K562 (cell line): Measurements from ENCODE around the gene ARNT2. TPM values are rescaled to one million over a fixed set of nuclear protein-coding genes. Genes with fewer than 3 reads are reported as not detected.

ENCODE experiments used
- ATAC-seq: fragments of 200-7000 bp; cut with Tn5 transposase; 3 replicates; pipeline ENCODE4 v1.9.1; 2020; ENCODE audit warnings: moderate library complexity
- BruUV-seq: library from RNA; stranded (reverse); fragments of 400-500 nt; replicated peaks from 2 replicates; lab custom pipeline; 2021; lab: Mats Ljungman, UMichigan
- CTCF ChIA-PET: fragments of 300-600 bp; formaldehyde crosslinking; extraction: SDS; loops from one replicate; lab custom pipeline; 2021; ENCODE audit warnings: low intra/inter-chr PET ratio; lab: Yijun Ruan, JAX
- POLR2A ChIA-PET: fragments of 300-600, 350-650 bp; sonication (Branson Sonifier 250); formaldehyde crosslinking; extraction: SDS; loops from one replicate; lab custom pipeline; 2021; ENCODE audit warnings: antibody characterized with exemption, inconsistent platforms; lab: Yijun Ruan, JAX
- DNase-seq, 4 experiments: peaks; one replicate each; pipeline versions ENCODE4 v3.0.0 to v3.0.0-alpha.2; 2011 to 2018; ENCODE audit warnings: low spot score in 3 of 4, mixed read lengths in 3 of 4; ENCODE audit errors: extremely low read depth in 1 of 4
- FAIRE-seq: peaks from 2 replicates; lab custom pipeline; 2011; peaks lifted over from hg19 to GRCh38; lab: Jason Lieb, UNC
- H2AFZ ChIP-seq: 2 replicates; pipeline ENCODE4 v1.6.0; 2011; ENCODE audit warnings: low read depth, low read length, control low read depth, inconsistent platforms
- H3K27ac ChIP-seq: fragments of 200-600 bp; 3 replicates; pipeline ENCODE4 v1.8.0; 2011; ENCODE audit warnings: low read depth, mild to moderate bottlenecking, control low read depth, inconsistent platforms, low read length, moderate library complexity, mixed read lengths; ENCODE audit errors: extremely low read depth
- H3K27me3 ChIP-seq, 2 experiments: fragments of 300-600 bp in 1 of 2; 2 replicates in 1 of 2; 3 replicates in 1 of 2; pipeline versions ENCODE4 v1.6.0 to v1.8.0; 2011; ENCODE audit warnings: inconsistent platforms in 2 of 2, low read length in 2 of 2, mild to moderate bottlenecking in 1 of 2, mixed read lengths in 1 of 2, moderate library complexity in 1 of 2; ENCODE audit not compliant: control insufficient read depth in 2 of 2, insufficient read depth in 2 of 2
- H3K36me3 ChIP-seq: fragments of 300-600 bp; 3 replicates; pipeline ENCODE4 v1.8.0; 2011; ENCODE audit warnings: mild to moderate bottlenecking, low read length, inconsistent platforms; ENCODE audit not compliant: control insufficient read depth, insufficient read depth
- H3K4me1 ChIP-seq, 2 experiments: fragments of 200-600 bp in 1 of 2; replicated peaks in 1 of 2; 2 replicates in 1 of 2; 3 replicates in 1 of 2; pipeline versions ENCODE4 v1.5.1 to v1.8.0; 2011; ENCODE audit warnings: inconsistent platforms in 2 of 2, low read length in 2 of 2, mild to moderate bottlenecking in 1 of 2, mixed read lengths in 1 of 2, moderate library complexity in 1 of 2; ENCODE audit not compliant: control insufficient read depth in 2 of 2, insufficient read depth in 2 of 2
- H3K4me2 ChIP-seq: 2 replicates; pipeline ENCODE4 v1.6.1; 2011; ENCODE audit warnings: low read length, control low read depth, inconsistent platforms, mixed read lengths; ENCODE audit not compliant: insufficient read depth
- H3K4me3 ChIP-seq: fragments of 200-600 bp; sonication (generic), shearing (Covaris generic); 2 replicates; pipeline ENCODE4 v1.5.1; 2016; ENCODE audit warnings: control low read depth, inconsistent platforms
- H3K79me2 ChIP-seq: fragments of 200-600 bp; 3 replicates; pipeline ENCODE4 v1.8.0; 2011; ENCODE audit warnings: low read length, inconsistent platforms; ENCODE audit not compliant: control insufficient read depth, insufficient read depth
- H3K9ac ChIP-seq, 2 experiments: 2 replicates each; pipeline versions ENCODE4 v1.6.0 to v1.6.1; 2011; ENCODE audit warnings: low read depth in 2 of 2, low read length in 2 of 2, control low read depth in 1 of 2, inconsistent platforms in 1 of 2, mild to moderate bottlenecking in 1 of 2, mixed read lengths in 1 of 2; ENCODE audit not compliant: insufficient read depth in 1 of 2
- H3K9me1 ChIP-seq: one replicate; pipeline ENCODE4 v1.6.0; 2011; ENCODE audit warnings: inconsistent platforms, mild to moderate bottlenecking, low read length, moderate library complexity; ENCODE audit not compliant: control insufficient read depth, insufficient read depth
- H3K9me3 ChIP-seq: replicated peaks from 2 replicates; pipeline ENCODE4 v1.5.1; 2011; ENCODE audit warnings: low read depth, low read length, inconsistent platforms; ENCODE audit not compliant: control insufficient read depth, insufficient read depth
- H4K20me1 ChIP-seq: replicated peaks from 2 replicates; pipeline ENCODE4 v1.6.1; 2011; ENCODE audit warnings: low read length, inconsistent platforms, mixed read lengths; ENCODE audit not compliant: control insufficient read depth, insufficient read depth
- ATF1 ChIP-seq, 2 experiments: fragments of 450-650 bp in 1 of 2; IDR thresholded peaks; 2 replicates each; pipeline ENCODE4 v1.6.1; 2016; ENCODE audit warnings: missing compliant biosample characterization in 1 of 2, missing genetic modification characterization in 1 of 2
- CBFB ChIP-seq: sonication (generic); formaldehyde crosslinking; IDR thresholded peaks from 2 replicates; pipeline ENCODE4 v1.4.0; 2020; ENCODE audit warnings: mild to moderate bottlenecking, missing genetic modification reagents
- CHD4 ChIP-seq: fragments of 200-600 bp; sonication (generic); IDR thresholded peaks from 3 replicates; pipeline ENCODE4 v1.6.1; 2012; ENCODE audit warnings: low read depth, mild to moderate bottlenecking, mixed read lengths, low read length, inconsistent platforms; ENCODE audit not compliant: insufficient read depth, insufficient replicate concordance, poor library complexity, severe bottlenecking
- GTF2A2 ChIP-seq: IDR thresholded peaks from 2 replicates; pipeline ENCODE4 v1.6.1; 2016; ENCODE audit warnings: mild to moderate bottlenecking, missing genetic modification characterization, missing compliant biosample characterization
- GTF2F1 ChIP-seq: IDR thresholded peaks from 2 replicates; pipeline ENCODE4 v1.6.1; 2011; ENCODE audit warnings: low read depth, low read length, improper control_type of control experiment
- IRF2 ChIP-seq: sonication (generic); formaldehyde crosslinking; IDR thresholded peaks from 2 replicates; pipeline ENCODE4 v1.8.1; 2022; ENCODE audit warnings: mild to moderate bottlenecking, missing genetic modification reagents
- KDM4B ChIP-seq, 2 experiments: fragments of 450-650 bp in 1 of 2; sonication (generic) in 1 of 2; IDR thresholded peaks; 2 replicates each; pipeline ENCODE4 v1.6.1; 2016 to 2017; ENCODE audit warnings: borderline replicate concordance in 2 of 2, antibody characterized with exemption in 1 of 2, low read depth in 1 of 2, mild to moderate bottlenecking in 1 of 2
- MTA2 ChIP-seq: fragments of 450-650 bp; IDR thresholded peaks from 2 replicates; pipeline ENCODE4 v1.6.1; 2016; ENCODE audit warnings: low read depth
- PPARD ChIP-seq: fragments of 250-450 bp; sonication (Bioruptor Pico); IDR thresholded peaks from 2 replicates; pipeline ENCODE4 v1.8.0; 2022; ENCODE audit warnings: inconsistent platforms, mild to moderate bottlenecking, moderate library complexity
- SP1 ChIP-seq: sonication (generic); formaldehyde crosslinking; IDR thresholded peaks from 2 replicates; pipeline ENCODE4 v1.8.1; 2022; ENCODE audit warnings: mild to moderate bottlenecking, missing genetic modification reagents
- WGBS: fragments of 100-300 bp; shearing (Covaris generic); methylation state at CpG from one replicate; pipeline ENCODE4 v1.1.6; 2016; ENCODE audit warnings: low coverage, mixed read lengths; ENCODE audit not compliant: insufficient coverage; ENCODE audit errors: missing lambda C conversion rate; 5-methylcytosine and 5-hydroxymethylcytosine counted together
- in situ Hi-C: fragments of 300-500 bp; cut with MboI; formaldehyde crosslinking; loops from 4 replicates; pipeline ENCODE4 v1.15.0; 2018; ENCODE audit warnings: inconsistent platforms, mixed read lengths
- intact Hi-C: fragments of 100-400 bp; cut with micrococcal nuclease; formaldehyde crosslinking; loops from 2 replicates; pipeline ENCODE4 v1.14.2; 2022
- polyA plus RNA-seq, 8 experiments: library from polyadenylated mRNA; depleted of rRNA in 4 of 8; stranded (reverse) in 5 of 8; unstranded in 3 of 8; fragments of >200 nt; fragmentation: Nextera tagmentation in 2 of 8; fragmentation: Illumina TruSeq in 1 of 8; extraction: Ambion mirVana in 2 of 8; extraction: Trizol in 1 of 8; gene quantifications; 2 replicates each; pipeline versions ENCODE4 v1.2.1 to v1.2.3, GENCODE V29; 2011 to 2014; ENCODE audit warnings: inconsistent platforms in 1 of 8, missing spikeins in 1 of 8
- total RNA-seq, 7 experiments: library from RNA; depleted of rRNA in 6 of 7; stranded (reverse); fragments of >200 nt in 6 of 7; fragmentation: Illumina TruSeq in 2 of 7; extraction: Trizol in 2 of 7; gene quantifications; 2 replicates each; pipeline versions ENCODE4 v1.2.1 to v1.2.3, GENCODE V29; 2011 to 2021; ENCODE audit warnings: low replicate concordance in 1 of 7
- TF ChIP-seq, protein P1 (sequence below), 3 experiments: fragments of 200-800 bp in 1 of 3; sonication (Bioruptor generic) in 1 of 3; sonication (generic) in 1 of 3; formaldehyde crosslinking in 1 of 3; IDR thresholded peaks; 2 replicates each; pipeline versions ENCODE4 v1.6.1 to v1.8.0; 2016 to 2022; ENCODE audit warnings: mild to moderate bottlenecking in 2 of 3, missing compliant biosample characterization in 2 of 3, missing genetic modification characterization in 2 of 3, missing genetic modification reagents in 1 of 3
- TF ChIP-seq, protein P2 (sequence below): fragments of 250-450 bp; sonication (Bioruptor Pico); IDR thresholded peaks from 2 replicates; pipeline ENCODE4 v1.8.0; 2022; ENCODE audit warnings: moderate library complexity, mild to moderate bottlenecking, inconsistent platforms

The ARNT2 gene
- total and polyA plus RNA-seq, 9 of the 15 experiments (the other 6 are each of a cell fraction or from before 2014, with no cell fraction given) = 0.01 TPM; not detected in 8

DNA sequence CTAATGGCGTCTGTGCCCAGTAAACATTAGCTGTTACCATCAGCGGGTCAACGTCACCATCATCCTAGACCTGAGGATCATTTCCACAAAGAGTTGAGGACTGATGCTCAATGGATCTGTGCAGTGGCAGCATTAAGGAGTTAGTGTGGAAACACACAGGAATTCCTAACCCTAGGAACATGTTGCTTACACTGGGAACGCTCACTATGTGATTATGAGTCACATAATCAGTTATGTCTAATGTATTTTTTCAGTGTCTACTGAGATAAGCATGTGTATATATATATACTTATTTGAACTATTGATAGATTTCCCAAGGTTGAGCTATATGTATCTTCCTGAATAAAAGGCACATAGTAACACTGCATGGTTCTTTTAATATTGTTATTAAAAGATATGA is 19.0 kb downstream of the ARNT2 start:
- intact Hi-C loops = no loop called here
- no peak overlapping the region for H3K4me3 ChIP-seq
- H3K4me2 ChIP-seq = no peak overlapping the region
- ATAC-seq = no peak
- no peaks in the 10 kb centered on the region; the same call in none of the 2 replicates for H4K20me1 ChIP-seq
- H3K4me1 ChIP-seq = no peaks in the 10 kb centered on the region
- peaks cover 0 to 7% of the 10 kb centered on the region in 2 experiments; a peak in 3 of 5 replicates for H3K27me3 ChIP-seq
- H3K9me3 ChIP-seq = no peaks in the 10 kb centered on the region
- in situ Hi-C loops = no loop called here
- H3K79me2 ChIP-seq = no peaks in the 10 kb centered on the region
- TF ChIP-seq IRF2 (CRISPR knock-in tag) = no peak
- no peak for TF ChIP-seq GTF2F1
- no peak for TF ChIP-seq KDM4B (IDR thresholded peaks at IDR 0.05; ENCODE audit: borderline replicate concordance in 2 of 2, low read depth in 1 of 2)
- TF ChIP-seq MTA2 = no peak
- TF ChIP-seq ATF1 (CRISPR knock-in tag; IDR thresholded peaks at IDR 0.05) = no peak
- TF ChIP-seq ATF1 (tag; IDR thresholded peaks at IDR 0.05) = no peak
- no peak for TF ChIP-seq CHD4
- TF ChIP-seq, all 486 proteins: peak for 0
- ChIA-PET POLR2A (interaction anchor here (1.1 kb wide), 1 partner anchor 19 kb away, joined by 3 read pairs; no protein-coding TSS in a partner anchor), CTCF (no interaction called here)
- BruUV-seq = no TSS peak
- Histone ChIP-seq H3K9ac (no peak overlapping the region), H3K27ac (no peak overlapping the region), H2AFZ (no peak overlapping the region), H3K36me3 (no peaks in the 10 kb centered on the region), H3K9me1 (no peaks in the 10 kb centered on the region)
- DNase-seq (no peak), FAIRE-seq (no peak)
- WGBS = 0% methylated on average over 4 of the region's 4 CpGs

DNA sequence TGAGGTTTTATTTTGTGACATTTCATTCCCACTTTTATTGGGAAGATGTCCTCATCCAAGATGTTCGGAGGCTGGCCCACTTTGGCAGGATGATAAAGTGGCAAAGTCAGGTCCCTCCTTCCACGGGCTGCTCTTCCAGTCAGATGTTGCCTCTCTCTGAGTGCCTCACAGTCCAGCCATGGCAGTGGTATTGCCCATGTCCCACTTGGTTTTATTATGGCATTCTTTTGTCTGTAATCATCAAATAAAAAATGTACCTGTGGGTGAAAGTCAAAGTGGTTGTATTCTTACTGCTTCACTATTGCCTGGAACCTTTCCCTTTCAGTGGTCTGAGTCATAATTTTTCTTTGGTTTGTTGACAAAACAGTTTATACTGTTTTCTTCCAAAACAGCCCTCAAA is 20.2 kb downstream of the ARNT2 start:
- POLR2A ChIA-PET = no interaction called here
- H3K4me2 ChIP-seq = no peak overlapping the region
- H3K27ac ChIP-seq = no peak overlapping the region
- no peak overlapping the region for H3K9ac ChIP-seq
- H3K4me3 ChIP-seq = no peak overlapping the region
- H2AFZ ChIP-seq = no peak overlapping the region
- DNase-seq (no peak), ATAC-seq (no peak), FAIRE-seq (no peak)
- 0% methylated on average over 2 of the region's 2 CpGs for WGBS
- H3K27me3 ChIP-seq = peaks cover 0 to 10% of the 10 kb centered on the region in 2 experiments; a peak in 4 of 5 replicates
- H4K20me1 ChIP-seq = no peaks in the 10 kb centered on the region; the same call in 1 of the 2 replicates
- H3K36me3 ChIP-seq = no peaks in the 10 kb centered on the region
- no peaks in the 10 kb centered on the region for H3K9me1 ChIP-seq
- CTCF ChIA-PET = interaction anchor here (0.6 kb wide), 1 partner anchor 1839 kb away, joined by 4 read pairs; no protein-coding TSS in a partner anchor
- H3K9me3 ChIP-seq = no peaks in the 10 kb centered on the region
- no peaks in the 10 kb centered on the region for H3K79me2 ChIP-seq
- intact Hi-C loops (no loop called here), in situ Hi-C loops (no loop called here)
- no peaks in the 10 kb centered on the region for H3K4me1 ChIP-seq
- BruUV-seq = no TSS peak
- TF ChIP-seq SP1 (CRISPR knock-in tag) (no peak), GTF2A2 (tag) (no peak), PPARD (CRISPR knock-in tag) (no peak), CBFB (CRISPR knock-in tag) (no peak)
- TF ChIP-seq, protein P1, sequence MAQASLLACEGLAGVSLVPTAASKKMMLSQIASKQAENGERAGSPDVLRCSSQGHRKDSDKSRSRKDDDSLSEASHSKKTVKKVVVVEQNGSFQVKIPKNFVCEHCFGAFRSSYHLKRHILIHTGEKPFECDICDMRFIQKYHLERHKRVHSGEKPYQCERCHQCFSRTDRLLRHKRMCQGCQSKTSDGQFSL (CRISPR knock-in tag; IDR thresholded peaks at IDR 0.05) = no peak
- TF ChIP-seq, protein P1 (tag; IDR thresholded peaks at IDR 0.05) = no peak
- TF ChIP-seq, protein P2, sequence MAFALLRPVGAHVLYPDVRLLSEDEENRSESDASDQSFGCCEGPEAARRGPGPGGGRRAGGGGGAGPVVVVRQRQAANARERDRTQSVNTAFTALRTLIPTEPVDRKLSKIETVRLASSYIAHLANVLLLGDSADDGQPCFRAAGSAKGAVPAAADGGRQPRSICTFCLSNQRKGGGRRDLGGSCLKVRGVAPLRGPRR (CRISPR knock-in tag) = no peak
